GM19035 (cell line): ENCODE measurements around the gene PES1.
"Not testable (repeated sequence)": the region's sequence is repeated elsewhere in the genome, so short reads cannot be mapped to it uniquely, and the experiment has no call there.

Experiments used
- ATAC-seq: cut with Tn5 transposase; IDR thresholded peaks from one replicate; pipeline ENCODE4 v1.9.1; 2021; ENCODE audit not compliant: unreplicated experiment

PES1 gene

GRCh38 chr22:30591588-30592359 lies at the start of gene PES1:
Gene PES1, minus strand, starts transcription at chr22:30591910. Its CDS starts 77 bp downstream, at chr22:30591833.
- ATAC-seq: peak; percentile 98

- no peak for ATAC-seq
Observed at GRCh38 chr22:30640839-30641430, 49.2 kb upstream of the PES1 start.

DNA sequence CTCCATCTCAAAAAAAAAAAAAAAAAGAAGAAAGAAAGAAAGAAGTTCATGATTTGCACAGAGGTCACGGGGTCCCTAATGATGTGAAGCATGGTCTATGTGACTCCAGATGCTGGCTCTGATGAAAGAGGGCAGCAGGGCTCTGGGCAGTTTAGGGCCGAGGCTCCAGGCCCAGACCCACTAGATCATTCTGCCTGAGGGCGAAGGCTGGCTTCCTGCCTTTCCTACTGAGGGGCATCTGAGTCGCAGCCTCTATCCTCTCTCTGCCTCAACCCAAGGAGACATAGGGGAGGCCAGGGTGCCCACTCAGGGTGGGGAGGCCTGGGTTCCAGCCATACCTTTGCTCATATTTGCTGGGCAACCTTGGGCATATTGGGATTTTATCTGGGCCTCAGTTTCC lies 48.7 kb upstream of the PES1 start:
- no peak for ATAC-seq

- ATAC-seq: no peak
Observed at GRCh38 chr22:30637701-30638114, 46.0 kb upstream of the PES1 start.

- ATAC-seq: peak; percentile 8
Observed at GRCh38 chr22:30636226-30637077, 44.7 kb upstream of the PES1 start.

DNA sequence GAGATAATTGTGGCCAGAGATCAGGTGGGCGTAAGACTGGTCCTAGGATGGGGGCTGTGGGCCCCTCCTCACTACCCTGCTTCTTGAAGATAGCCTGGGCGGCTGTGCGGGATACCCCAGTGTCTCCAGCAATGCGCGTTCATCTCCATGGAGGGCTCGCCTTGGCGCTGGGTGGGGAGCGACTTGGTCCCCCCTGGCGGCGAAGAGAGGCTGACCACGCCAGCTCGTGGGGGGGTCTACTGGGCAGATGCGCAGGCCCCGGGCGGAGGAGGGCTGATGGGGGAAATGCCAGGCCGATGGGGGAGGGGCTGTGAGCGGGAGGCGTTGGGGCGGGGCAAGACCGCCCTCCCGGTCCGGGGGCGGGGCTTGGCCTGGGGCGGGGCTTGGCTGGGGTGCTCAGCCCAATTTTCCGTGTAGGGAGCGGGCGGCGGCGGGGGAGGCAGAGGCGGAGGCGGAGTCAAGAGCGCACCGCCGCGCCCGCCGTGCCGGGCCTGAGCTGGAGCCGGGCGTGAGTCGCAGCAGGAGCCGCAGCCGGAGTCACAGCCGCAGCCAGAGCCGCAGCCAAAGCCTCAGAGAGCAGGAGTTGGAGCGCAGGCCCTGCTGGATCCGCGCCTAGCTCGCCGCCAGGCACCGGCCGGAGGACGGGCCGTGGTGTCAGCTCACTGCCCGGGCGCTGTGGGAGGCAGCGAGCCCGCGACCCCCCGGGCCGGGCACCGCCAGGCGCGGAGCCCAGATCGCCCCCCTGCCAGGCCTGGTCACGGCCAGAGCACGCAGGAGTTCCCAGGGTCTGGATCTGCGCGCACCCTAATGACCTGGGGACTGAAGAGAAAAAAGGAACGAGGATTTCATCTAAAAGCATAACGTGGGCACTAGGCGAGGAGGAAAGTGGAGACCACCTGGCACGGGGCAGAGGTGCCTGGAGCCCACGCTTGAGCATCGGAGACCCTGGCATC lies 43.8 kb upstream of the PES1 start, which contains the start of gene SLC35E4:
TSS of gene SLC35E4 (plus strand) at position 509 of the 953 bp plus-strand sequence. CDS start 670 bp downstream, outside the sequence.
- peak; percentile 69 for ATAC-seq

GRCh38 chr22:30634471-30635233 lies 42.9 kb upstream of the PES1 start:
- ATAC-seq: peak; percentile 45

- ATAC-seq: not testable (repeated sequence)
Observed at GRCh38 chr22:30631469-30631868, 39.8 kb upstream of the PES1 start.

DNA sequence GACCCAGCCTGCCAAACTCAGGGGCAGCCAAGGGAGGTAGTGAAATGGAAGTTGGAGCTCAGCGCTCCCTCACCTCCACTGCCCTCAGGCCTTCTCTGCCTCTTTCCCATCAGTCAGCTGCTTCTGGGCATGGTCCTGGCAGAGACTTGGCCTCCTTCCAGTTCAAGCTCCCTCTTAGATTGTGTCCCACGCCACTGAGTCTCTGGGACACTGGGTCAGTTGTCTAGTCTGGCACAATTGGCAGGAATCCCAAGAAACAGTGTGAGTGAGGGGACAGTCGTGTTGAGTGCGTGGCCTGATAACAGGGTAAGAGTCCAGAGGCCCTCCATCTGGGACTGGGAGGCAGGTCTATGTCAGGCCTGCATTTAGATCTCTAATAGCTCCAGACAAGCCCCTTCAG lies 36.8 kb upstream of the PES1 start:
- ATAC-seq: no peak

DNA sequence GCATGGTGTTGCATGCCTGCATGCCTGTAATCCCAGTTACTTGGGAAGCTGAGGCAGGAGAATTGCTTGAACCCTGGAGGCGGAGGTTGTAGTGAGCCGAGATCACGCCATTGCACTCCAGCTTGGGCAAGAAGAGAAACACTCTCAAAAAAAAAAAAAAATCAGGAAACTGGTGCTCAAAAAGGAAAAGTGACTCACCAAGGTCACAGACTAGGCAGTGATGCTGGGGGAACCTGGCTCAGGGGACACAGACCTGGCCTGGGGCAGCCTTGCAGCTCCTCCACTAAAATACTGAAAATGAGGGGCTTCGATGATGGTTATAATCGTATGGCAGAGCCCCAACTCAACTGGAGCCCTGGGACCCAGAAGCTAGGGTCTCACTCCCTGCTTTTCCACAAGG lies 35.8 kb upstream of the PES1 start:
- ATAC-seq: no peak

DNA sequence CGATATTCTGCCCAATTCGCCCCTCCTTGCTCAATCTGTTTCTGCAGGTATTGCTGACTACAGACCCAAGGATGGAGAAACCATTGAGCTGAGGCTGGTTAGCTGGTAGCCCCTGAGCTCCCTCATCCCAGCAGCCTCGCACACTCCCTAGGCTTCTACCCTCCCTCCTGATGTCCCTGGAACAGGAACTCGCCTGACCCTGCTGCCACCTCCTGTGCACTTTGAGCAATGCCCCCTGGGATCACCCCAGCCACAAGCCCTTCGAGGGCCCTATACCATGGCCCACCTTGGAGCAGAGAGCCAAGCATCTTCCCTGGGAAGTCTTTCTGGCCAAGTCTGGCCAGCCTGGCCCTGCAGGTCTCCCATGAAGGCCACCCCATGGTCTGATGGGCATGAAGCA lies 34.7 kb upstream of the PES1 start:
- ATAC-seq: no peak

- not testable (repeated sequence) for ATAC-seq
Observed at GRCh38 chr22:30619909-30620308, 28.2 kb upstream of the PES1 start.

- no peak for ATAC-seq
Observed at GRCh38 chr22:30617819-30618218, 26.1 kb upstream of the PES1 start.

DNA sequence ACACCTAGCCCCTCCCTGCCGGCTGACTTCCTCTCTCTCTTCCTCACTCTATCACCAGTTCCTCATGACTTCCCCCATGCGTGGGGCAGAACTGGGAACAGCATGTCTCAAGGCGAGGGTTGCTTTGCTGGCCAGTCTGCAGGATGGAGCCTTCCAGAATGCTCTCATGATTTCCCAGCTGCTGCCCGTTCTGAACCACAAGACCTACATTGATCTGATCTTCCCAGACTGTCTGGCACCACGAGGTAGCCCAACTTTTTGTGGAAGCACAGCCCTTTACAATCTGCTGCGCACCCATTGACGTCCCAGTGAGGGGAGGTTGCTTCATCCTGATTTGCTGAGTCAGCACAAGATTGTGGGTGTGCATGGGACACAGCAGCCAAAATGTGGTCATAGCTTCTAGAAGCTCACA lies 23.8 kb upstream of the PES1 start:
- no peak for ATAC-seq

DNA sequence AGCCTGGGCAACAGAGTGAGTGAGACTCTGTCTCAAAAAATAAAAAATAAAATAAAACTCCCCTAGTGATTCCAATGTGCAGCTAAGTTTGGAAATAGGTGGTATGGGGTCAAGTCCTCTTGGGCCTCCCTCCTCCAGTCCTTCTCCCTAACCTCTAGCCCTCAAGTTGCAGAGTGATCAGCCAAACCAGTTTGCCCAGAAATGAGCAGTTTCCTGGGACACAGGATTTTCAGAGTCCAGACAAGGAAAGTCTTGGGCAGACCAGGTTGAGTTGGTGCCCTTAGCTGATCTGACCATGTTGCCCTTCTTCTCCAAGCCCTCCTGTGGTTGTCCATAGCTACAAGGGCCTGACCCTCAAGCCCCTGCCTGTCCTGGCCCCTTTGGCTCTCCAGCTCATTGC lies 23.2 kb upstream of the PES1 start:
- ATAC-seq: no peak

- ATAC-seq: no peak
Observed at GRCh38 chr22:30614268-30614667, 22.6 kb upstream of the PES1 start.

GRCh38 chr22:30612789-30613188 lies 21.1 kb upstream of the PES1 start:
- ATAC-seq: no peak

DNA sequence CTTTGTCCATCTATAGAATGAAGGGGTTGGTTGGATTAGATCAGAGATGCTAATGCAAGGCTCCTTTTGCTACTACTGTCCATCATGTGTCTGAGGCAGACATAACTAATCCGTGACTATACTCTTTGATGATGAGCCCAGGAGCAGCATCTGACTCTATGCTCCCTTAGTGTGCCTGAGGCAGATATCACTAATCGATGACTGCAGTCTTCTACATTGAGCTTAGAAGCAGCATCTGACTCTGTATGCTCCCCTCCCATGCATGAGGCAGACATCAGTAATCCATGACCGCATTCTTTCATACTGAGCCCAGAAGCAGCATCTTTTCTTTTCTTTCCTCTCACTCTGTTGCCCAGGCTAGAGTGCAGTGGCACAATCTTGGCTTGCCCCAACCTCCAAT lies 19.5 kb upstream of the PES1 start:
- no peak for ATAC-seq

- ATAC-seq: no peak
Observed at GRCh38 chr22:30610299-30610698, 18.6 kb upstream of the PES1 start.
